DOHH2 (cell line): ENCODE results near the gene CHN2.

Source experiments
- H3F3A ChIP-seq: fragments of 200-600 bp; sonication (generic), shearing (Covaris generic); 2 replicates; pipeline ENCODE4 v1.6.0; 2016; ENCODE audit warnings: antibody characterized with exemption, mild to moderate bottlenecking; ENCODE audit not compliant: control insufficient read depth, insufficient read depth
- H3K27ac ChIP-seq: fragments of 200-600 bp; sonication (generic); 2 replicates; pipeline ENCODE4 v1.5.1; 2014; ENCODE audit warnings: low read depth, mild to moderate bottlenecking, low read length, moderate library complexity
- H3K27me3 ChIP-seq: fragments of 200-600 bp; sonication (generic); 2 replicates; pipeline ENCODE4 v1.6.1; 2014; ENCODE audit warnings: mild to moderate bottlenecking, low read length, mixed read lengths; ENCODE audit not compliant: control insufficient read depth
- H3K36me3 ChIP-seq: fragments of 200-600 bp; sonication (generic); 2 replicates; pipeline ENCODE4 v1.6.1; 2014; ENCODE audit warnings: mild to moderate bottlenecking, low read length, moderate library complexity, mixed read lengths; ENCODE audit not compliant: control insufficient read depth
- H3K4me1 ChIP-seq: fragments of 200-600 bp; sonication (generic); 2 replicates; pipeline ENCODE4 v1.6.1; 2014; ENCODE audit warnings: mild to moderate bottlenecking, low read length, mixed read lengths; ENCODE audit not compliant: control insufficient read depth
- H3K4me2 ChIP-seq: fragments of 200-600 bp; sonication (generic); 2 replicates; pipeline ENCODE4 v1.6.0; 2014; ENCODE audit warnings: mild to moderate bottlenecking, low read length, moderate library complexity
- H3K4me3 ChIP-seq: fragments of 200-600 bp; sonication (generic); 2 replicates; pipeline ENCODE4 v1.5.1; 2014; ENCODE audit warnings: mild to moderate bottlenecking, low read length, mixed read lengths
- H3K79me2 ChIP-seq: fragments of 200-600 bp; sonication (generic); 2 replicates; pipeline ENCODE4 v1.6.1; 2014; ENCODE audit warnings: mild to moderate bottlenecking, low read length, mixed read lengths; ENCODE audit not compliant: control insufficient read depth
- H3K9me2 ChIP-seq: fragments of 200-600 bp; sonication (generic); replicated peaks from 2 replicates; pipeline ENCODE4 v1.6.1; 2014; ENCODE audit warnings: mild to moderate bottlenecking, low read length, mixed read lengths; ENCODE audit not compliant: control insufficient read depth
- H3K9me3 ChIP-seq: fragments of 200-600 bp; sonication (generic); 2 replicates; pipeline ENCODE4 v1.6.1; 2014; ENCODE audit warnings: antibody characterized with exemption, low read length, mixed read lengths; ENCODE audit not compliant: control insufficient read depth, insufficient read depth
- H4K20me1 ChIP-seq: fragments of 200-600 bp; sonication (generic); 2 replicates; pipeline ENCODE4 v1.6.0; 2014; ENCODE audit warnings: low read depth, mild to moderate bottlenecking, antibody characterized with exemption, low read length, moderate library complexity; ENCODE audit not compliant: control insufficient read depth, insufficient read depth
- CTCF ChIP-seq: fragments of 200-600 bp; sonication (generic); IDR thresholded peaks from one replicate; pipeline ENCODE4 v1.5.1; 2014; ENCODE audit warnings: antibody characterized with exemption, mild to moderate bottlenecking, low read depth, low read length; ENCODE audit not compliant: poor library complexity, severe bottlenecking
- EZH2phosphoT487 ChIP-seq: fragments of 200-600 bp; sonication (generic); IDR thresholded peaks from 2 replicates; pipeline ENCODE4 v1.6.1; 2017; ENCODE audit warnings: borderline replicate concordance, mild to moderate bottlenecking, antibody characterized with exemption, low read length, moderate library complexity, mixed read lengths

Gene CHN2

GRCh38 chr7:29287366-29287765 lies 92.8 kb downstream of the CHN2 start:
- Histone ChIP-seq H3K4me3 (no peak overlapping the region), H3K4me2 (no peak overlapping the region), H3K36me3 (no peaks in the 10 kb centered on the region), H3F3A (no peaks in the 10 kb centered on the region), H3K9me2 (no peaks in the 10 kb centered on the region), H3K79me2 (no peaks in the 10 kb centered on the region), H4K20me1 (no peaks in the 10 kb centered on the region), H3K27ac (no peak overlapping the region), H3K9me3 (no peaks in the 10 kb centered on the region), H3K4me1 (no peaks in the 10 kb centered on the region), H3K27me3 (no peaks in the 10 kb centered on the region; the same call in 1 of the 2 replicates)
- TF ChIP-seq CTCF (no peak), EZH2phosphoT487 (no peak)

GRCh38 chr7:29288181-29289091 lies 93.9 kb downstream of the CHN2 start:
- Histone ChIP-seq H3F3A (no peaks in the 10 kb centered on the region), H3K4me1 (no peaks in the 10 kb centered on the region), H3K27me3 (no peaks in the 10 kb centered on the region; the same call in 1 of the 2 replicates), H4K20me1 (no peaks in the 10 kb centered on the region), H3K9me3 (no peaks in the 10 kb centered on the region), H3K4me2 (no peak overlapping the region), H3K9me2 (no peaks in the 10 kb centered on the region), H3K79me2 (no peaks in the 10 kb centered on the region), H3K4me3 (no peak overlapping the region), H3K27ac (no peak overlapping the region), H3K36me3 (no peaks in the 10 kb centered on the region)
- TF ChIP-seq EZH2phosphoT487, result no peak
- no peak for TF ChIP-seq CTCF

- Histone ChIP-seq H4K20me1 (no peaks in the 10 kb centered on the region), H3K4me2 (no peak overlapping the region)
- TF ChIP-seq CTCF, result no peak
- TF ChIP-seq EZH2phosphoT487, result no peak
Observed at GRCh38 chr7:29289156-29290021, 94.8 kb downstream of the CHN2 start.

More at GRCh38 chr7:29289156-29290021, 94.8 kb downstream of the CHN2 start:
- Histone ChIP-seq H3K27me3 (no peaks in the 10 kb centered on the region; the same call in 1 of the 2 replicates), H3F3A (no peaks in the 10 kb centered on the region), H3K36me3 (no peaks in the 10 kb centered on the region), H3K9me2 (no peaks in the 10 kb centered on the region), H3K4me1 (no peaks in the 10 kb centered on the region), H3K27ac (no peak overlapping the region), H3K4me3 (no peak overlapping the region), H3K79me2 (no peaks in the 10 kb centered on the region), H3K9me3 (no peaks in the 10 kb centered on the region)
